ENCODE measurements around the gene NCK1. TPM values are rescaled to one million over a fixed set of nuclear protein-coding genes. Genes with fewer than 3 reads are reported as not detected.

The NCK1 gene
- total and polyA plus RNA-seq, 2 of the 13 experiments (the other 11 are each of a cell fraction or from before 2014, with no cell fraction given) = 14.7 to 30.4 TPM

- TF ChIP-seq ZFP62 (CRISPR knock-in tag; IDR thresholded peaks at IDR 0.05) = no peak
- no peak for TF ChIP-seq MED8 (CRISPR knock-in tag; IDR thresholded peaks at IDR 0.05; ENCODE audit: insufficient replicate concordance)
- peak; percentile 81; the same call in 1 of the 2 replicates for TF ChIP-seq ZSCAN30 (CRISPR knock-in tag; IDR thresholded peaks at IDR 0.05)
- TF ChIP-seq BHLHE40 (IDR thresholded peaks at IDR 0.05; ENCODE audit: low read length) = peak; percentile 76
- 0 out of 2 replicates have a peak, but pooled peaks have one; percentile 17 for TF ChIP-seq MTF1 (CRISPR knock-in tag; IDR thresholded peaks at IDR 0.05)
- TF ChIP-seq PAXIP1 (CRISPR knock-in tag; conservative IDR thresholded peaks at IDR 0.05) = peak; percentile 37
- TF ChIP-seq ZNF674 (CRISPR knock-in tag; IDR thresholded peaks at IDR 0.05; ENCODE audit: low read depth) = peak; percentile 16; the same call in 1 of the 2 replicates
- TF ChIP-seq GTF3A (CRISPR knock-in tag; conservative IDR thresholded peaks at IDR 0.05) = 0 out of 2 replicates have a peak, but pooled peaks have one; percentile 65
- peak; percentile 85 for TF ChIP-seq ZNF501 (CRISPR knock-in tag; IDR thresholded peaks at IDR 0.05)
- TF ChIP-seq ZNF205 (CRISPR knock-in tag; IDR thresholded peaks at IDR 0.05) = peak; percentile 59; the same call in 1 of the 2 replicates
- peak; percentile 63 for TF ChIP-seq RNF2 (conservative IDR thresholded peaks at IDR 0.05; ENCODE audit: low read depth)
- peak; percentile 52 for TF ChIP-seq HES4 (CRISPR knock-in tag; IDR thresholded peaks at IDR 0.05; ENCODE audit: borderline replicate concordance)
- peak; percentile 94 for TF ChIP-seq ZMYM4 (CRISPR knock-in tag; IDR thresholded peaks at IDR 0.05)
- no peak for TF ChIP-seq ZBTB49 (CRISPR knock-in tag; IDR thresholded peaks at IDR 0.05; ENCODE audit: borderline replicate concordance)
- no peak for TF ChIP-seq HNF1A (IDR thresholded peaks at IDR 0.05; ENCODE audit: low read depth)
- peak; percentile 66 for TF ChIP-seq HNF1A (CRISPR knock-in tag; IDR thresholded peaks at IDR 0.05; ENCODE audit: borderline replicate concordance)
- TF ChIP-seq THYN1 (CRISPR knock-in tag; IDR thresholded peaks at IDR 0.05; ENCODE audit: borderline replicate concordance, low read depth) = no peak
- TF ChIP-seq RXRA (CRISPR knock-in tag; IDR thresholded peaks at IDR 0.05) = peak; percentile 75; the same call in 1 of the 2 replicates
- TF ChIP-seq FOXA3 (CRISPR knock-in tag; IDR thresholded peaks at IDR 0.05) = peak; percentile 33; the same call in 1 of the 2 replicates
- TF ChIP-seq ZFAT (CRISPR knock-in tag; conservative IDR thresholded peaks at IDR 0.05) = no peak
These were observed at the start of gene NCK1 (continued) for GRCh38 chr3:136861890-136862616.
